A549 (cell line): ENCODE measurements around the gene FAR2. TPM values are rescaled to one million over a fixed set of nuclear protein-coding genes. Genes with fewer than 3 reads are reported as not detected.

Experiments
- ATAC-seq, 2 experiments: fragments of 200-7000 bp in 1 of 2; fragments of >200 bp in 1 of 2; cut with Nextera tagmentation in 1 of 2; cut with Tn5 transposase in 1 of 2; 3 replicates each; pipeline versions ENCODE4 v1.8.0 to v1.9.1; 2018 to 2020; ENCODE audit warnings: mild to moderate bottlenecking in 1 of 2, moderate library complexity in 1 of 2
- CTCF ChIA-PET: fragments of 300-600 bp; sonication (Branson Sonifier 250); formaldehyde crosslinking; extraction: SDS; loops from one replicate; lab custom pipeline; 2021; ENCODE audit warnings: antibody characterized with exemption, inconsistent platforms; lab: Yijun Ruan, JAX
- POLR2A ChIA-PET: fragments of 350-600 bp; formaldehyde crosslinking; extraction: SDS; loops from one replicate; lab custom pipeline; 2021; ENCODE audit warnings: antibody characterized with exemption, inconsistent platforms; lab: Yijun Ruan, JAX
- DNase-seq, 2 experiments: peaks; one replicate each; pipeline versions ENCODE4 v3.0.0 to v3.0.0-alpha.2; 2011 to 2016; ENCODE audit warnings: low read depth in 1 of 2, low spot score in 1 of 2
- FAIRE-seq: peaks from 2 replicates; lab custom pipeline; 2011; peaks lifted over from hg19 to GRCh38; lab: Jason Lieb, UNC
- H3K27ac ChIP-seq, 2 experiments: fragments of >200 bp; sonication (Bioruptor Twin); formaldehyde crosslinking; 3 replicates each; pipeline ENCODE4 v1.5.1; 2016 to 2017
- H3K4me1 ChIP-seq: fragments of >200 bp; sonication (Bioruptor Twin); formaldehyde crosslinking; 3 replicates; pipeline ENCODE4 v1.6.1; 2016
- H3K4me2 ChIP-seq: fragments of >200 bp; sonication (Bioruptor Twin); formaldehyde crosslinking; 3 replicates; pipeline ENCODE4 v1.6.1; 2016
- H3K4me3 ChIP-seq: fragments of >200 bp; sonication (Bioruptor Twin); formaldehyde crosslinking; 3 replicates; pipeline ENCODE4 v1.5.1; 2016
- H3K9me3 ChIP-seq: fragments of >200 bp; sonication (Bioruptor Twin); formaldehyde crosslinking; 3 replicates; pipeline ENCODE4 v1.6.1; 2016
- CEBPB ChIP-seq, 2 experiments: fragments of >200 bp in 1 of 2; sonication (Bioruptor Twin) in 1 of 2; formaldehyde crosslinking in 1 of 2; IDR thresholded peaks; 2 replicates each; pipeline ENCODE4 v1.6.1; 2012 to 2016
- CTCF ChIP-seq: fragments of >200 bp; sonication (Bioruptor Twin); formaldehyde crosslinking; IDR thresholded peaks from 3 replicates; pipeline ENCODE4 v1.5.1; 2016
- EHMT2 ChIP-seq: fragments of 200-600 bp; sonication (generic); IDR thresholded peaks from 2 replicates; pipeline ENCODE4 v1.6.1; 2016; ENCODE audit warnings: antibody characterized with exemption, low read depth, mild to moderate bottlenecking, moderate library complexity
- FOSL2 ChIP-seq, 2 experiments: fragments of 450-650 bp in 1 of 2; fragments of >200 bp in 1 of 2; sonication (Bioruptor Twin) in 1 of 2; formaldehyde crosslinking; IDR thresholded peaks; 2 replicates each; pipeline versions ENCODE4 v1.5.0 to v1.6.1; 2016 to 2020; ENCODE audit warnings: mild to moderate bottlenecking in 1 of 2, moderate library complexity in 1 of 2
- HOXB13 ChIP-seq: fragments of 250-450 bp; sonication (Bioruptor Pico); IDR thresholded peaks from 2 replicates; pipeline ENCODE4 v1.5.0; 2020; ENCODE audit warnings: low read depth, mild to moderate bottlenecking, moderate library complexity
- HOXB5 ChIP-seq: fragments of 250-450 bp; sonication (Bioruptor Pico); IDR thresholded peaks from 2 replicates; pipeline ENCODE4 v1.5.0; 2020; ENCODE audit warnings: mild to moderate bottlenecking, moderate library complexity
- KDM1A ChIP-seq: fragments of 200-600 bp; sonication (generic); IDR thresholded peaks from 2 replicates; pipeline ENCODE4 v1.6.1; 2016; ENCODE audit warnings: low read depth, mild to moderate bottlenecking
- MAZ ChIP-seq: fragments of 150-350 bp; IDR thresholded peaks from 2 replicates; pipeline ENCODE4 v1.6.1; 2014; ENCODE audit warnings: antibody characterized with exemption, low read depth, low read length, borderline replicate concordance
- MYC ChIP-seq: IDR thresholded peaks from 2 replicates; pipeline ENCODE4 v1.6.1; 2012; ENCODE audit warnings: mild to moderate bottlenecking, inconsistent platforms, low read length, improper control_type of control experiment, borderline replicate concordance
- PBX3 ChIP-seq: IDR thresholded peaks from 2 replicates; pipeline ENCODE4 v1.6.1; 2012
- PHF8 ChIP-seq: fragments of 200-600 bp; sonication (generic); IDR thresholded peaks from 2 replicates; pipeline ENCODE4 v1.6.1; 2016; ENCODE audit warnings: low read depth, mild to moderate bottlenecking, antibody characterized with exemption, moderate library complexity, borderline replicate concordance
- RARB ChIP-seq: fragments of 250-450 bp; sonication (Bioruptor Pico); IDR thresholded peaks from 2 replicates; pipeline ENCODE4 v1.8.0; 2021; ENCODE audit warnings: mild to moderate bottlenecking, moderate library complexity
- RFX5 ChIP-seq: fragments of 450-650 bp; IDR thresholded peaks from 2 replicates; pipeline ENCODE4 v1.7.1; 2014; ENCODE audit warnings: antibody characterized with exemption, mild to moderate bottlenecking, moderate library complexity
- SMC3 ChIP-seq: fragments of >200 bp; sonication (Bioruptor Twin); formaldehyde crosslinking; IDR thresholded peaks from 3 replicates; pipeline ENCODE4 v1.6.1; 2018; ENCODE audit warnings: inconsistent platforms
- TP53 ChIP-seq: fragments of 250-450 bp; sonication (Bioruptor Pico); IDR thresholded peaks from 2 replicates; pipeline ENCODE4 v1.5.0; 2021; ENCODE audit warnings: mild to moderate bottlenecking, moderate library complexity
- ZFP36 ChIP-seq: fragments of 450-650 bp; IDR thresholded peaks from 2 replicates; pipeline ENCODE4 v1.6.1; 2014; ENCODE audit warnings: borderline replicate concordance; ENCODE audit not compliant: partially characterized antibody
- ZNF302 ChIP-seq: fragments of 250-450 bp; sonication (Bioruptor Pico); IDR thresholded peaks from 2 replicates; pipeline ENCODE4 v1.9.0; 2021; ENCODE audit warnings: inconsistent platforms, mild to moderate bottlenecking, moderate library complexity
- WGBS: methylation state at CpG from one replicate; pipeline ENCODE4 v1.1.6; 2017; ENCODE audit errors: missing lambda C conversion rate; 5-methylcytosine and 5-hydroxymethylcytosine counted together
- polyA plus RNA-seq, 4 experiments: library from polyadenylated mRNA; depleted of rRNA in 3 of 4; stranded (reverse); fragments of >200 nt; fragmentation: RNase III in 1 of 4; extraction: RNeasy Plus Mini Kit Qiagen cat#74134 plus additional on column Dnase treatment in 1 of 4; gene quantifications; 2 replicates in 3 of 4; 3 replicates in 1 of 4; pipeline ENCODE4 v1.2.3, GENCODE V29; 2011 to 2017
- TF ChIP-seq, protein P1 (sequence below): IDR thresholded peaks from 2 replicates; pipeline ENCODE4 v1.6.1; 2012
- TF ChIP-seq, protein P2 (sequence below): fragments of >200 bp; sonication (Bioruptor Twin); formaldehyde crosslinking; IDR thresholded peaks from 2 replicates; pipeline ENCODE4 v1.6.1; 2016

FAR2 gene
- polyA plus RNA-seq, 2 of the 4 experiments (the other 2 are of a cell fraction), result 0.06 TPM; not detected in 1

DNA sequence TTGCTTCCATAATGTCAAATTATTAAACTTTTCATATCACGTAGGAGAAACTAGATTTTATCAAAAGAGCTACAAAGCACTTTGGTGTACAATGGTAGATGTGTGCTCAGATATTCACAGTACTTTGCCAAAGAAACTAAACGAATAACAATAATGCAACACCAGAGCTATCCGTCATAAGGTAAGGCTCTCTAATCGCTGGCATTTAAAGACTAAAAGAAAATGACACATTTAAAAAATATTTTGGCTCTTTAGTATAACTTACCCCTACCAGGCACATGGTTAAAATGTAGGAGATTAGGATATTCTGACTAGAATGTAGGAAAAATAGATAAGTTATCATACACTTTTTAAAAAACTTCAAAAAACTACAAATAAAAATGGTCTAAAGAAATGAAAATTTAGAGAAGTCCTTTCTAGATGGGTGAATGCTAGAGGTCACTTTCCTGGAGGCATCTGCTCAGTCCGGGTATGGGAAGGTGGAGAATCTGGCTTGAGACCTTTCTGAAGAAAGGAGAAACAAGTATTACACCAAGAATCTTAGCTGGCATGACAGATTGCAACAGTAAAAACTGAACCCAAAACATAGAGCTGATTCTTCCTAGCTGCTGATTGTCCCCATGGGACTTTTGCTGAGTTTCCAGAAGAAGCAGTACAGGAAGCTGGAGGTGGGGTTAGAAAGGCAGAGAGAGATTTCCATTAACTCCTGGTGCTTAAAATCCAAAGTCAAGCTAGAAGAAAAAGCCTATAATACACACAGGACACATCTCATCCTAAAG, 67.9 kb downstream of the FAR2 start:
- no peaks in the 10 kb centered on the region for H3K9me3 ChIP-seq
- CTCF ChIA-PET, result interaction anchor here (0.7 kb wide), 1 partner anchor 16 kb away, joined by 3 read pairs; no protein-coding TSS in a partner anchor
- no peak overlapping the region for H3K4me2 ChIP-seq

GRCh38 chr12:29220632-29221336, 71.7 kb downstream of the FAR2 start:
- Histone ChIP-seq H3K4me3 (no peak overlapping the region), H3K27ac (no peak overlapping the region), H3K4me2 (no peak overlapping the region), H3K9me3 (no peaks in the 10 kb centered on the region), H3K4me1 (no peaks in the 10 kb centered on the region)
- ATAC-seq, result no peak
- no peak for DNase-seq
- ChIA-PET POLR2A (no interaction called here), CTCF (interaction anchor here (0.7 kb wide), 1 partner anchor 162 kb away, joined by 4 read pairs; no protein-coding TSS in a partner anchor)
- 48% methylated on average over 18 of the region's 18 CpGs for WGBS
- no peak for FAIRE-seq
- TF ChIP-seq KDM1A (no peak), RARB (CRISPR knock-in tag) (no peak), RFX5 (no peak), CEBPB (IDR thresholded peaks at IDR 0.05) (no peak), PHF8 (no peak), ZFP36 (no peak), FOSL2 (IDR thresholded peaks at IDR 0.05) (no peak), FOSL2 (CRISPR knock-in tag; IDR thresholded peaks at IDR 0.05) (no peak), CTCF (no peak), SMC3 (no peak), PBX3 (no peak), HOXB13 (CRISPR knock-in tag) (no peak), HOXB5 (CRISPR knock-in tag) (no peak), EHMT2 (no peak), TP53 (CRISPR knock-in tag) (no peak), MAZ (no peak)
- TF ChIP-seq, protein P1, sequence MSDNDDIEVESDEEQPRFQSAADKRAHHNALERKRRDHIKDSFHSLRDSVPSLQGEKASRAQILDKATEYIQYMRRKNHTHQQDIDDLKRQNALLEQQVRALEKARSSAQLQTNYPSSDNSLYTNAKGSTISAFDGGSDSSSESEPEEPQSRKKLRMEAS, result no peak
- TF ChIP-seq, protein P2, sequence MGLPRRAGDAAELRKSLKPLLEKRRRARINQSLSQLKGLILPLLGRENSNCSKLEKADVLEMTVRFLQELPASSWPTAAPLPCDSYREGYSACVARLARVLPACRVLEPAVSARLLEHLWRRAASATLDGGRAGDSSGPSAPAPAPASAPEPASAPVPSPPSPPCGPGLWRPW, result no peak

More for the DNA sequence above, 67.9 kb downstream of the FAR2 start:
- ATAC-seq, result no peak
- Histone ChIP-seq H3K27ac (no peak overlapping the region), H3K4me1 (no peaks in the 10 kb centered on the region), H3K4me3 (no peak overlapping the region)
- DNase-seq, result no peak
- POLR2A ChIA-PET, result no interaction called here
- 3% methylated on average over 5 of the region's 5 CpGs for WGBS
- no peak for TF ChIP-seq MYC
- TF ChIP-seq TP53 (CRISPR knock-in tag), result no peak
- TF ChIP-seq ZNF302 (CRISPR knock-in tag), result no peak
- no peak for FAIRE-seq
